Measurements from ENCODE around the gene LRP1. TPM values are rescaled to one million over a fixed set of nuclear protein-coding genes. Genes with fewer than 3 reads are reported as not detected.
A peak's percentile ranks its signal among the peaks of the same experiment; 100 is the strongest.

LRP1 gene
- total RNA-seq, 1 donor from 2014 or later, result 0.95 TPM

DNA sequence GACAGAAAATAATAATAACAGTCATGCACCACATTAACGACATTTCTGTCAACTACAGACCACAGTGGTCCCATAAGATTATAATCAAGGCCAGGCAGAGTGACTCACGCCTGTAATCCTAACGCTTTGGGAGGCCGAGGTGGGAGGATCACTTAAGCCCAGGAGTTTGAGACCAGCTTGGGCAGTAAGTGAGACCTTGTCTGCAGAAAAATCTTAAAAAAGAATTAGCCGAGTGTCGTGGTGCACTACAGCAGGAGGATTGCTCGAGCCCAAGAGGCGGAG is 30.8 kb upstream of the LRP1 start:
- Mint-ChIP-seq H3K4me3 (no peak overlapping the region), H3K9me3 (no peaks in the 10 kb centered on the region), H3K27ac (peak overlapping the region; percentile 7), H3K36me3 (ENCODE audit: low read depth) (peaks cover 86% of the 10 kb centered on the region), H3K27me3 (no peaks in the 10 kb centered on the region), H3K4me1 (peaks cover 57% of the 10 kb centered on the region)
- DNase-seq (no peak), ATAC-seq (ENCODE audit: low read depth) (no peak)
- intact Hi-C loops (cut with micrococcal nuclease), result no loop called here
- POLR2A ChIA-PET, result interaction anchor here (0.6 to 17.0 kb wide), 4 partner anchors 3 to 190 kb away, joined by 3 to 692 read pairs (median 514); partner anchors contain the start of genes NAB2, NEMP1 and STAT6
- TF ChIP-seq CTCF (IDR thresholded peaks at IDR 0.05), result no peak
- CTCF ChIA-PET, result interaction anchor here (1.0 to 3.0 kb wide), 4 partner anchors 10 to 35 kb away, joined by 3 to 18 read pairs (median 6); partner anchors contain the start of gene STAT6

DNA sequence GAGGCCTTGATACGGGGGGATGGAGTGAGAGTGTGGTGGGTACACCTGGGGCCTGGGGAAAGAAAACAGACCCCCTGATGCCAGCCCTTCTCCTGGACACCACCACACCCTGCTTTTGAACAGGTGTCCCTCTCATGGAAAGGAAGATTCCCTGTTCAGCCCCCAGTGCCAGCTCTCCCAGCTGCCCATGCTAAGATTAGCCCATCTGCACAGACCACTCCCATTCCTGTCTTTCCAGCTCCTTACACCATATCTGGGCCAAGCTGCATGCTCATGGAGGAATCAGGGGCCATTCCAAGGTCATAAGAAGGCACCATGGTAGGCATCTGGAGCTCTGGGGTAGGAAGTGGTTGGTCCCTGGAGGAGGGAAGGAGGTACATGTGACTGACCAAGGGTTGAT is 29.7 kb upstream of the LRP1 start:
- peaks cover 88% of the 10 kb centered on the region for H3K36me3 Mint-ChIP-seq (ENCODE audit: low read depth)
- no peak overlapping the region for H3K4me3 Mint-ChIP-seq
- H3K27me3 Mint-ChIP-seq, result no peaks in the 10 kb centered on the region
- no peak for ATAC-seq (ENCODE audit: low read depth)
- H3K27ac Mint-ChIP-seq, result no peak overlapping the region
- CTCF ChIA-PET, result interaction anchor here (1.1 to 3.0 kb wide), 3 partner anchors 13 to 36 kb away, joined by 3 to 18 read pairs (median 10); partner anchors contain the start of gene STAT6
- no peak for DNase-seq
- H3K9me3 Mint-ChIP-seq, result no peaks in the 10 kb centered on the region
- POLR2A ChIA-PET, result interaction anchor here (16.5 to 17.0 kb wide), 3 partner anchors 4 to 24 kb away, joined by 337 to 692 read pairs (median 692); partner anchors contain the start of genes NAB2, NEMP1 and STAT6
- peaks cover 47% of the 10 kb centered on the region for H3K4me1 Mint-ChIP-seq
- no peak for TF ChIP-seq CTCF (IDR thresholded peaks at IDR 0.05)
- intact Hi-C loops (cut with micrococcal nuclease), result no loop called here

- DNase-seq, result no peak
- Mint-ChIP-seq H3K27ac (peak overlapping the region; percentile 47), H3K4me3 (no peak overlapping the region), H3K4me1 (peaks cover 41% of the 10 kb centered on the region), H3K9me3 (no peaks in the 10 kb centered on the region), H3K27me3 (no peaks in the 10 kb centered on the region), H3K36me3 (ENCODE audit: low read depth) (peaks cover 90% of the 10 kb centered on the region)
- ATAC-seq (ENCODE audit: low read depth), result no peak
- ChIA-PET POLR2A (interaction anchor here (16.5 to 17.0 kb wide), 3 partner anchors 5 to 25 kb away, joined by 337 to 692 read pairs (median 692); partner anchors contain the start of genes NAB2, NEMP1 and STAT6), CTCF (interaction anchor here (1.2 to 3.0 kb wide), 3 partner anchors 12 to 30 kb away, joined by 3 to 18 read pairs (median 10); partner anchors contain the start of gene STAT6)
- no peak for TF ChIP-seq CTCF (IDR thresholded peaks at IDR 0.05)
- intact Hi-C loops (cut with micrococcal nuclease), result no loop called here
Measured at GRCh38 chr12:57099047-57099714, 29.1 kb upstream of the LRP1 start.

GRCh38 chr12:57099766-57100165 is 28.5 kb upstream of the LRP1 start:
- intact Hi-C loops (cut with micrococcal nuclease), result no loop called here
- ChIA-PET POLR2A (interaction anchor here (0.7 to 17.0 kb wide), 4 partner anchors 5 to 73 kb away, joined by 3 to 692 read pairs (median 514); partner anchors contain the start of genes NAB2, NEMP1 and STAT6), CTCF (interaction anchor here (1.2 to 3.0 kb wide), 3 partner anchors 12 to 31 kb away, joined by 3 to 18 read pairs (median 10); partner anchors contain the start of gene STAT6)
- Mint-ChIP-seq H3K4me3 (no peak overlapping the region), H3K4me1 (peaks cover 37% of the 10 kb centered on the region), H3K27me3 (no peaks in the 10 kb centered on the region), H3K9me3 (no peaks in the 10 kb centered on the region), H3K27ac (peak overlapping the region; percentile 35), H3K36me3 (ENCODE audit: low read depth) (peaks cover 93% of the 10 kb centered on the region)
- no peak for TF ChIP-seq CTCF (IDR thresholded peaks at IDR 0.05)
- DNase-seq, result no peak
- no peak for ATAC-seq (ENCODE audit: low read depth)
